HepG2 (cell line): ENCODE data around the gene RPEL1. TPM values are rescaled to one million over a fixed set of nuclear protein-coding genes. Genes with fewer than 3 reads are reported as not detected.
A peak's percentile ranks its signal among the peaks of the same experiment; 100 is the strongest.

ENCODE experiments used
- AFF4 ChIP-seq: sonication (generic); formaldehyde crosslinking; IDR thresholded peaks from 2 replicates; pipeline ENCODE4 v1.4.0; 2020; ENCODE audit warnings: missing genetic modification reagents
- DRAP1 ChIP-seq: IDR thresholded peaks from 2 replicates; pipeline ENCODE4 v1.6.1; 2016; ENCODE audit warnings: missing genetic modification reagents, missing compliant biosample characterization
- EP300 ChIP-seq, 3 experiments: sonication (generic) in 1 of 3; formaldehyde crosslinking in 1 of 3; IDR thresholded peaks; 2 replicates each; pipeline versions ENCODE4 v1.5.1 to v1.6.1; 2011 to 2020; ENCODE audit warnings: low read depth in 2 of 3, low read length in 2 of 3, borderline replicate concordance in 1 of 3, improper control_type of control experiment in 1 of 3, mild to moderate bottlenecking in 1 of 3, missing genetic modification reagents in 1 of 3, moderate library complexity in 1 of 3
- HIC2 ChIP-seq: sonication (generic); formaldehyde crosslinking; IDR thresholded peaks from 2 replicates; pipeline ENCODE4 v1.9.0; 2022; ENCODE audit warnings: low read depth, missing genetic modification reagents
- NR2F6 ChIP-seq, 2 experiments: IDR thresholded peaks; 2 replicates each; pipeline ENCODE4 v1.6.1; 2016; ENCODE audit warnings: antibody characterized with exemption in 1 of 2, mild to moderate bottlenecking in 1 of 2
- ZBTB40 ChIP-seq, 2 experiments: fragments of 450-650 bp in 1 of 2; sonication (generic) in 1 of 2; formaldehyde crosslinking in 1 of 2; IDR thresholded peaks; 2 replicates each; pipeline versions ENCODE4 v1.6.1 to v1.8.0; 2016 to 2022; ENCODE audit warnings: antibody characterized with exemption in 1 of 2, mild to moderate bottlenecking in 1 of 2, missing genetic modification reagents in 1 of 2
- ZFP90 ChIP-seq: sonication (generic); formaldehyde crosslinking; IDR thresholded peaks from 2 replicates; pipeline ENCODE4 v1.8.0; 2022; ENCODE audit warnings: missing genetic modification reagents, mild to moderate bottlenecking, inconsistent platforms, borderline replicate concordance
- ZNF331 ChIP-seq: sonication (generic); formaldehyde crosslinking; IDR thresholded peaks from 2 replicates; pipeline ENCODE4 v1.4.0; 2020; ENCODE audit warnings: missing genetic modification reagents
- ZNF350 ChIP-seq: sonication (generic); formaldehyde crosslinking; IDR thresholded peaks from 2 replicates; pipeline ENCODE4 v1.4.0; 2020; ENCODE audit warnings: mild to moderate bottlenecking, low read depth, missing genetic modification reagents, borderline replicate concordance
- ZSCAN31 ChIP-seq: sonication (generic); formaldehyde crosslinking; IDR thresholded peaks from 2 replicates; pipeline ENCODE4 v1.5.0; 2020; ENCODE audit warnings: low read depth, mild to moderate bottlenecking, missing genetic modification reagents
- polyA plus RNA-seq, 8 experiments: library from polyadenylated mRNA; depleted of rRNA in 3 of 8; stranded (reverse) in 7 of 8; unstranded in 1 of 8; fragments of >200 nt; fragmentation: Illumina TruSeq in 4 of 8; extraction: Trizol in 4 of 8; gene quantifications; 2 replicates each; pipeline versions ENCODE4 v1.2.1 to v1.2.3, GENCODE V29; 2011 to 2016; ENCODE audit warnings: low read depth in 4 of 8, missing spikeins in 1 of 8, mixed read lengths in 1 of 8; ENCODE audit not compliant: insufficient read depth in 1 of 8
- total RNA-seq, 5 experiments: library from RNA; depleted of rRNA; stranded (reverse); fragments of >200 nt; fragmentation: Illumina TruSeq; extraction: Trizol; gene quantifications; 2 replicates each; pipeline ENCODE4 v1.2.3, GENCODE V29; 2016; ENCODE audit warnings: low read depth in 1 of 5
- TF ChIP-seq, protein P1 (sequence below), 2 experiments: fragments of 450-650 bp in 1 of 2; sonication (generic) in 1 of 2; formaldehyde crosslinking; IDR thresholded peaks; 2 replicates each; pipeline versions ENCODE4 v1.5.0 to v1.8.0; 2020 to 2022; ENCODE audit warnings: mild to moderate bottlenecking in 1 of 2, missing genetic modification reagents in 1 of 2

Gene RPEL1
- total and polyA plus RNA-seq, 2 of the 13 experiments (the other 11 are each of a cell fraction or from before 2014, with no cell fraction given): 0.04 to 0.07 TPM

GRCh38 chr10:103197174-103197573 is 48.5 kb upstream of the RPEL1 start (continued):
- TF ChIP-seq ZBTB40 (IDR thresholded peaks at IDR 0.05): no peak
- no peak for TF ChIP-seq ZBTB40 (CRISPR knock-in tag; IDR thresholded peaks at IDR 0.05)
- TF ChIP-seq, protein P1, sequence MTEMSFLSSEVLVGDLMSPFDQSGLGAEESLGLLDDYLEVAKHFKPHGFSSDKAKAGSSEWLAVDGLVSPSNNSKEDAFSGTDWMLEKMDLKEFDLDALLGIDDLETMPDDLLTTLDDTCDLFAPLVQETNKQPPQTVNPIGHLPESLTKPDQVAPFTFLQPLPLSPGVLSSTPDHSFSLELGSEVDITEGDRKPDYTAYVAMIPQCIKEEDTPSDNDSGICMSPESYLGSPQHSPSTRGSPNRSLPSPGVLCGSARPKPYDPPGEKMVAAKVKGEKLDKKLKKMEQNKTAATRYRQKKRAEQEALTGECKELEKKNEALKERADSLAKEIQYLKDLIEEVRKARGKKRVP (CRISPR knock-in tag; IDR thresholded peaks at IDR 0.05): 0 out of 4 replicates have a peak, but pooled peaks of 1 of the 2 experiments have one; percentile 25
- no peak for TF ChIP-seq ZFP90 (CRISPR knock-in tag)
- TF ChIP-seq NR2F6 (IDR thresholded peaks at IDR 0.05): no peak
- TF ChIP-seq NR2F6 (CRISPR knock-in tag; IDR thresholded peaks at IDR 0.05): 0 out of 2 replicates have a peak, but pooled peaks have one; percentile 43
- TF ChIP-seq ZNF331: peak; percentile 46; the same call in 1 of the 2 replicates
- peak in 1 of 2 experiments; percentile 18; a peak in 1 of 4 replicates for TF ChIP-seq EP300 (IDR thresholded peaks at IDR 0.05; ENCODE audit: low read depth in 2 of 2, low read length in 2 of 2)
- peak; percentile 40 for TF ChIP-seq EP300 (CRISPR knock-in tag; IDR thresholded peaks at IDR 0.05; ENCODE audit: borderline replicate concordance)
- TF ChIP-seq ZNF350 (CRISPR knock-in tag): no peak
- TF ChIP-seq ZSCAN31 (CRISPR knock-in tag): no peak
- no peak for TF ChIP-seq AFF4 (CRISPR knock-in tag)
- TF ChIP-seq DRAP1 (CRISPR knock-in tag): peak; percentile 46; the same call in 1 of the 2 replicates
- peak; percentile 85 for TF ChIP-seq HIC2 (CRISPR knock-in tag)
